SK-N-SH (cell line): ENCODE data around the gene BCO1.

Source experiments
- CHD2 ChIP-seq: fragments of 150-350 bp; IDR thresholded peaks from 2 replicates; pipeline ENCODE4 v1.6.1; 2018; ENCODE audit warnings: low read length; ENCODE audit not compliant: partially characterized antibody
- EP300 ChIP-seq, 2 experiments: IDR thresholded peaks; 2 replicates each; pipeline versions ENCODE4 v1.4.0 to v1.6.1; 2012; ENCODE audit warnings: borderline replicate concordance in 1 of 2, low read depth in 1 of 2, low read length in 1 of 2
- EZH2phosphoT487 ChIP-seq: fragments of 200-600 bp; sonication (generic); IDR thresholded peaks from 2 replicates; pipeline ENCODE4 v1.6.1; 2017; ENCODE audit warnings: low read depth, mixed run types, mild to moderate bottlenecking, antibody characterized with exemption, moderate library complexity, borderline replicate concordance
- FOXJ3 ChIP-seq: sonication (generic); formaldehyde crosslinking; IDR thresholded peaks from 2 replicates; pipeline ENCODE4 v1.5.1; 2020; ENCODE audit warnings: mild to moderate bottlenecking, missing genetic modification reagents
- FOXM1 ChIP-seq: IDR thresholded peaks from 2 replicates; pipeline ENCODE4 v1.4.0; 2012; ENCODE audit warnings: low read depth, mild to moderate bottlenecking
- GABPA ChIP-seq: IDR thresholded peaks from 2 replicates; pipeline ENCODE4 v1.4.0; 2012; ENCODE audit warnings: low read depth, mild to moderate bottlenecking
- GATA2 ChIP-seq: sonication (generic); formaldehyde crosslinking; IDR thresholded peaks from 2 replicates; pipeline ENCODE4 v1.5.0; 2020; ENCODE audit warnings: mild to moderate bottlenecking, missing genetic modification reagents
- JUND ChIP-seq: IDR thresholded peaks from 2 replicates; pipeline ENCODE4 v1.4.0; 2012
- POLR2AphosphoS5 ChIP-seq: IDR thresholded peaks from 2 replicates; pipeline ENCODE4 v1.6.1; 2012; ENCODE audit warnings: low read depth, low read length
- RFX5 ChIP-seq: IDR thresholded peaks from 2 replicates; pipeline ENCODE4 v1.6.1; 2012; ENCODE audit warnings: mild to moderate bottlenecking, improper control_type of control experiment, low read length
- RXRA ChIP-seq: IDR thresholded peaks from 2 replicates; pipeline ENCODE4 v1.4.0; 2012; ENCODE audit warnings: low read depth, mild to moderate bottlenecking, borderline replicate concordance
- SMC3 ChIP-seq: IDR thresholded peaks from 2 replicates; pipeline ENCODE4 v1.6.1; 2012; ENCODE audit warnings: low read depth, low read length, improper control_type of control experiment
- TF ChIP-seq, protein P1 (sequence below): IDR thresholded peaks from 2 replicates; pipeline ENCODE4 v1.4.0; 2012; ENCODE audit warnings: low read depth
- TF ChIP-seq, protein P2 (sequence below): fragments of 200-600 bp; sonication (generic); IDR thresholded peaks from 2 replicates; pipeline ENCODE4 v1.6.1; 2017; ENCODE audit warnings: antibody characterized with exemption, mild to moderate bottlenecking, moderate library complexity

DNA sequence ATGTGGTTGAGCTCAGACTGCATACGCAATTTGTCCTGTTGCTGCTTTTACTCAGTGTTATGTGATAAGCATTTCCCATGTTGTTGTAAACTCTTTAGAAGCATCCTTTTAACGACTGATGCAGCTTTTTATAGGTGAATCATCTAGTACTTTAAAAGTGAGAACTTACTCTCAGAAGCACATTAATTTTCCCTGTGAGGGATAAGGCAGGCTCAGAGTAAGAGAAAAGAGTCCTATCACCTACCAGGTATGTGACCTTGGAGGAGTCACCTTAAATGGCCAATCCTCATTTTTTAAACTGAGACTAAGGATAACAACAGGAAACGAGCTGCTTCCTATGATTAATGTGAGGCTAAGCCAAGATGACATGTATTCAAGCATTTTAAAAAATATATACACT lies 41.9 kb downstream of the BCO1 start:
- no peak for TF ChIP-seq CHD2
- TF ChIP-seq, protein P1, sequence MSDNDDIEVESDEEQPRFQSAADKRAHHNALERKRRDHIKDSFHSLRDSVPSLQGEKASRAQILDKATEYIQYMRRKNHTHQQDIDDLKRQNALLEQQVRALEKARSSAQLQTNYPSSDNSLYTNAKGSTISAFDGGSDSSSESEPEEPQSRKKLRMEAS = no peak
- TF ChIP-seq, protein P2, sequence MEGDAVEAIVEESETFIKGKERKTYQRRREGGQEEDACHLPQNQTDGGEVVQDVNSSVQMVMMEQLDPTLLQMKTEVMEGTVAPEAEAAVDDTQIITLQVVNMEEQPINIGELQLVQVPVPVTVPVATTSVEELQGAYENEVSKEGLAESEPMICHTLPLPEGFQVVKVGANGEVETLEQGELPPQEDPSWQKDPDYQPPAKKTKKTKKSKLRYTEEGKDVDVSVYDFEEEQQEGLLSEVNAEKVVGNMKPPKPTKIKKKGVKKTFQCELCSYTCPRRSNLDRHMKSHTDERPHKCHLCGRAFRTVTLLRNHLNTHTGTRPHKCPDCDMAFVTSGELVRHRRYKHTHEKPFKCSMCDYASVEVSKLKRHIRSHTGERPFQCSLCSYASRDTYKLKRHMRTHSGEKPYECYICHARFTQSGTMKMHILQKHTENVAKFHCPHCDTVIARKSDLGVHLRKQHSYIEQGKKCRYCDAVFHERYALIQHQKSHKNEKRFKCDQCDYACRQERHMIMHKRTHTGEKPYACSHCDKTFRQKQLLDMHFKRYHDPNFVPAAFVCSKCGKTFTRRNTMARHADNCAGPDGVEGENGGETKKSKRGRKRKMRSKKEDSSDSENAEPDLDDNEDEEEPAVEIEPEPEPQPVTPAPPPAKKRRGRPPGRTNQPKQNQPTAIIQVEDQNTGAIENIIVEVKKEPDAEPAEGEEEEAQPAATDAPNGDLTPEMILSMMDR = no peak
- no peak for TF ChIP-seq RXRA
- TF ChIP-seq EP300 (IDR thresholded peaks at IDR 0.05; ENCODE audit: borderline replicate concordance in 1 of 2, low read depth in 1 of 2, low read length in 1 of 2) = no peak
- TF ChIP-seq FOXJ3 (CRISPR knock-in tag) = no peak
- no peak for TF ChIP-seq GATA2
- TF ChIP-seq EZH2phosphoT487 = no peak
- no peak for TF ChIP-seq POLR2AphosphoS5
- TF ChIP-seq RFX5 = no peak
- no peak for TF ChIP-seq SMC3
- no peak for TF ChIP-seq FOXM1
- no peak for TF ChIP-seq GABPA
- no peak for TF ChIP-seq JUND
